ENCODE measurements around the gene CEND1. TPM values are rescaled to one million over a fixed set of nuclear protein-coding genes. Genes with fewer than 3 reads are reported as not detected.

CEND1 gene
- total and polyA plus RNA-seq, 2 of the 13 experiments (the other 11 are each of a cell fraction or from before 2014, with no cell fraction given), result not detected

DNA sequence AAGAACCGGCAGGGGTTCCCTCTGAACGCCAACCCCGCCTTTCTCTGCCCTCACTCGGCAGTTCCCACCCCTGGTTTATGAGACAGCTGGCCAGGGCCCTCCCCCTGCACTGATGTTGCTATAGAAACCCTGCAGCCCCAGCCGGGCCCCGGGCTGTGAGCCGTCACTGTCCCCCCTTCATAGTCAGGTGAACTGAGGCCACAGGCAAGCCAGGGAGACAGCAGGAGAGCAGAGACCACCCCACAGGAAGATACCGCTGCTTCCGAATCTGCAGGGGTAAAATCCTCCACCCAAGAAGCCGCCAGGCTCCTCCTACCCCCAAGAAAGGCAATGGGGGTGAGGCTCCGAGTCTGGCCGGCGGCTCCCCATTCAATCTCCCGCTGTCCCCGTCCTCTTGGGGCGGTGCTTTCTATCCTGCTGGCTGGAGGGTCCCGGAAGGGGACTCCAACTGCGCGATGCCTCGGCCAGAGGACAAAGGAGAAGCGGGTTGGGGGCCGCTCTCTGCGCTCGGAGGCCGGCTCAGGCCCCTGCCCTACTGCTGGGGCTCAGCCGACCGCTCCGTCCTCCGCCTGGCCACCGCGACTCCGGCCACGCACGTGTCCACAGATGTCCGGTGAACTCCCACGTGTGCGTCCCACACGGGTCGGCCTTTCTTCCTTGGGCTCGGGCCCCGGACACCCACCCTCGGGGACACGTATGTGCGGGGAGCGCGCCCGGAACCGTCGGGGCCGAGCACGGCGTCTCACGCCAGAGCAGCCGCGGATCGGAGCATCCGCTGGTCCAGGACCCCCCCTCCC is 7.6 kb upstream of the CEND1 start (continued):
- TF ChIP-seq TEAD3 (CRISPR knock-in tag; optimal IDR thresholded peaks at IDR 0.05; ENCODE audit: borderline replicate concordance), result no peak
- TF ChIP-seq TCF12 (IDR thresholded peaks at IDR 0.05), result no peak
- no peak for TF ChIP-seq TCF12 (CRISPR knock-in tag; IDR thresholded peaks at IDR 0.05)
- TF ChIP-seq NCOA5 (CRISPR knock-in tag; IDR thresholded peaks at IDR 0.05), result no peak
- peak; percentile 82 for TF ChIP-seq NRL (CRISPR knock-in tag; IDR thresholded peaks at IDR 0.05; ENCODE audit: borderline replicate concordance)
- TF ChIP-seq, protein P1, sequence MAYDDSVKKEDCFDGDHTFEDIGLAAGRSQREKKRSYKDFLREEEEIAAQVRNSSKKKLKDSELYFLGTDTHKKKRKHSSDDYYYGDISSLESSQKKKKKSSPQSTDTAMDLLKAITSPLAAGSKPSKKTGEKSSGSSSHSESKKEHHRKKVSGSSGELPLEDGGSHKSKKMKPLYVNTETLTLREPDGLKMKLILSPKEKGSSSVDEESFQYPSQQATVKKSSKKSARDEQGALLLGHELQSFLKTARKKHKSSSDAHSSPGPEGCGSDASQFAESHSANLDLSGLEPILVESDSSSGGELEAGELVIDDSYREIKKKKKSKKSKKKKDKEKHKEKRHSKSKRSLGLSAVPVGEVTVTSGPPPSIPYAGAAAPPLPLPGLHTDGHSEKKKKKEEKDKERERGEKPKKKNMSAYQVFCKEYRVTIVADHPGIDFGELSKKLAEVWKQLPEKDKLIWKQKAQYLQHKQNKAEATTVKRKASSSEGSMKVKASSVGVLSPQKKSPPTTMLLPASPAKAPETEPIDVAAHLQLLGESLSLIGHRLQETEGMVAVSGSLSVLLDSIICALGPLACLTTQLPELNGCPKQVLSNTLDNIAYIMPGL (CRISPR knock-in tag; IDR thresholded peaks at IDR 0.05; ENCODE audit: borderline replicate concordance in 1 of 2, low read depth in 1 of 2), result peak in 1 of 2 experiments; percentile 70; a peak in 3 of 4 replicates
- no peak; the same call in 1 of the 2 replicates for TF ChIP-seq SALL1 (CRISPR knock-in tag; IDR thresholded peaks at IDR 0.05)
- TF ChIP-seq, protein P2, sequence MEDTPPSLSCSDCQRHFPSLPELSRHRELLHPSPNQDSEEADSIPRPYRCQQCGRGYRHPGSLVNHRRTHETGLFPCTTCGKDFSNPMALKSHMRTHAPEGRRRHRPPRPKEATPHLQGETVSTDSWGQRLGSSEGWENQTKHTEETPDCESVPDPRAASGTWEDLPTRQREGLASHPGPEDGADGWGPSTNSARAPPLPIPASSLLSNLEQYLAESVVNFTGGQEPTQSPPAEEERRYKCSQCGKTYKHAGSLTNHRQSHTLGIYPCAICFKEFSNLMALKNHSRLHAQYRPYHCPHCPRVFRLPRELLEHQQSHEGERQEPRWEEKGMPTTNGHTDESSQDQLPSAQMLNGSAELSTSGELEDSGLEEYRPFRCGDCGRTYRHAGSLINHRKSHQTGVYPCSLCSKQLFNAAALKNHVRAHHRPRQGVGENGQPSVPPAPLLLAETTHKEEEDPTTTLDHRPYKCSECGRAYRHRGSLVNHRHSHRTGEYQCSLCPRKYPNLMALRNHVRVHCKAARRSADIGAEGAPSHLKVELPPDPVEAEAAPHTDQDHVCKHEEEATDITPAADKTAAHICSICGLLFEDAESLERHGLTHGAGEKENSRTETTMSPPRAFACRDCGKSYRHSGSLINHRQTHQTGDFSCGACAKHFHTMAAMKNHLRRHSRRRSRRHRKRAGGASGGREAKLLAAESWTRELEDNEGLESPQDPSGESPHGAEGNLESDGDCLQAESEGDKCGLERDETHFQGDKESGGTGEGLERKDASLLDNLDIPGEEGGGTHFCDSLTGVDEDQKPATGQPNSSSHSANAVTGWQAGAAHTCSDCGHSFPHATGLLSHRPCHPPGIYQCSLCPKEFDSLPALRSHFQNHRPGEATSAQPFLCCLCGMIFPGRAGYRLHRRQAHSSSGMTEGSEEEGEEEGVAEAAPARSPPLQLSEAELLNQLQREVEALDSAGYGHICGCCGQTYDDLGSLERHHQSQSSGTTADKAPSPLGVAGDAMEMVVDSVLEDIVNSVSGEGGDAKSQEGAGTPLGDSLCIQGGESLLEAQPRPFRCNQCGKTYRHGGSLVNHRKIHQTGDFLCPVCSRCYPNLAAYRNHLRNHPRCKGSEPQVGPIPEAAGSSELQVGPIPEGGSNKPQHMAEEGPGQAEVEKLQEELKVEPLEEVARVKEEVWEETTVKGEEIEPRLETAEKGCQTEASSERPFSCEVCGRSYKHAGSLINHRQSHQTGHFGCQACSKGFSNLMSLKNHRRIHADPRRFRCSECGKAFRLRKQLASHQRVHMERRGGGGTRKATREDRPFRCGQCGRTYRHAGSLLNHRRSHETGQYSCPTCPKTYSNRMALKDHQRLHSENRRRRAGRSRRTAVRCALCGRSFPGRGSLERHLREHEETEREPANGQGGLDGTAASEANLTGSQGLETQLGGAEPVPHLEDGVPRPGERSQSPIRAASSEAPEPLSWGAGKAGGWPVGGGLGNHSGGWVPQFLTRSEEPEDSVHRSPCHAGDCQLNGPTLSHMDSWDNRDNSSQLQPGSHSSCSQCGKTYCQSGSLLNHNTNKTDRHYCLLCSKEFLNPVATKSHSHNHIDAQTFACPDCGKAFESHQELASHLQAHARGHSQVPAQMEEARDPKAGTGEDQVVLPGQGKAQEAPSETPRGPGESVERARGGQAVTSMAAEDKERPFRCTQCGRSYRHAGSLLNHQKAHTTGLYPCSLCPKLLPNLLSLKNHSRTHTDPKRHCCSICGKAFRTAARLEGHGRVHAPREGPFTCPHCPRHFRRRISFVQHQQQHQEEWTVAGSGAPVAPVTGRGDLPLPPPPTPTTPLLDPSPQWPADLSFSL (CRISPR knock-in tag; IDR thresholded peaks at IDR 0.05), result no peak
- TF ChIP-seq, protein P3, sequence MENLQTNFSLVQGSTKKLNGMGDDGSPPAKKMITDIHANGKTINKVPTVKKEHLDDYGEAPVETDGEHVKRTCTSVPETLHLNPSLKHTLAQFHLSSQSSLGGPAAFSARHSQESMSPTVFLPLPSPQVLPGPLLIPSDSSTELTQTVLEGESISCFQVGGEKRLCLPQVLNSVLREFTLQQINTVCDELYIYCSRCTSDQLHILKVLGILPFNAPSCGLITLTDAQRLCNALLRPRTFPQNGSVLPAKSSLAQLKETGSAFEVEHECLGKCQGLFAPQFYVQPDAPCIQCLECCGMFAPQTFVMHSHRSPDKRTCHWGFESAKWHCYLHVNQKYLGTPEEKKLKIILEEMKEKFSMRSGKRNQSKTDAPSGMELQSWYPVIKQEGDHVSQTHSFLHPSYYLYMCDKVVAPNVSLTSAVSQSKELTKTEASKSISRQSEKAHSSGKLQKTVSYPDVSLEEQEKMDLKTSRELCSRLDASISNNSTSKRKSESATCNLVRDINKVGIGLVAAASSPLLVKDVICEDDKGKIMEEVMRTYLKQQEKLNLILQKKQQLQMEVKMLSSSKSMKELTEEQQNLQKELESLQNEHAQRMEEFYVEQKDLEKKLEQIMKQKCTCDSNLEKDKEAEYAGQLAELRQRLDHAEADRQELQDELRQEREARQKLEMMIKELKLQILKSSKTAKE (CRISPR knock-in tag; IDR thresholded peaks at IDR 0.05; ENCODE audit: borderline replicate concordance), result no peak; the same call in 1 of the 2 replicates
- TF ChIP-seq, protein P4, sequence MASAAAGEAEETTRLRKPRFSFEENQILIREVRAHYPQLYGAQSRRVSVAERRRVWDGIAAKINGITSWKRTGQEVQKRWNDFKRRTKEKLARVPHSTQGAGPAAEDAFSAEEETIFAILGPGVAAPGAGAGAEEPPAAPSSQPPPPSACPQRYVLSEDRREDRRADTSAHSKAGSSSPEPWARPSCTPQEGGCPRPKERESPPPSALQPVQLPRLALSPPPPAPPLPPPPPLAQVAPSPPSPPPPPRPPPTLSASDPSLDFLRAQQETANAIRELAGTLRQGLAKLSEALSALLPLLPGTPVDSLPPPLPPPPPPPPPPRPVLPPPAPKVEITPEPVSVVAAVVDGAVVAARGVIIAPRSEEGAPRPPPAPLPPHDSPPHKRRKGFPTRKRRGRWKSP (CRISPR knock-in tag; IDR thresholded peaks at IDR 0.05), result peak; percentile 43; the same call in 1 of the 2 replicates
- peak; percentile 24; the same call in 1 of the 2 replicates for TF ChIP-seq FOSL2 (CRISPR knock-in tag; IDR thresholded peaks at IDR 0.05)
- TF ChIP-seq POLR2G (IDR thresholded peaks at IDR 0.05; ENCODE audit: low read depth, low read length), result 0 out of 2 replicates have a peak, but pooled peaks have one; percentile 14
- TF ChIP-seq, protein P5, sequence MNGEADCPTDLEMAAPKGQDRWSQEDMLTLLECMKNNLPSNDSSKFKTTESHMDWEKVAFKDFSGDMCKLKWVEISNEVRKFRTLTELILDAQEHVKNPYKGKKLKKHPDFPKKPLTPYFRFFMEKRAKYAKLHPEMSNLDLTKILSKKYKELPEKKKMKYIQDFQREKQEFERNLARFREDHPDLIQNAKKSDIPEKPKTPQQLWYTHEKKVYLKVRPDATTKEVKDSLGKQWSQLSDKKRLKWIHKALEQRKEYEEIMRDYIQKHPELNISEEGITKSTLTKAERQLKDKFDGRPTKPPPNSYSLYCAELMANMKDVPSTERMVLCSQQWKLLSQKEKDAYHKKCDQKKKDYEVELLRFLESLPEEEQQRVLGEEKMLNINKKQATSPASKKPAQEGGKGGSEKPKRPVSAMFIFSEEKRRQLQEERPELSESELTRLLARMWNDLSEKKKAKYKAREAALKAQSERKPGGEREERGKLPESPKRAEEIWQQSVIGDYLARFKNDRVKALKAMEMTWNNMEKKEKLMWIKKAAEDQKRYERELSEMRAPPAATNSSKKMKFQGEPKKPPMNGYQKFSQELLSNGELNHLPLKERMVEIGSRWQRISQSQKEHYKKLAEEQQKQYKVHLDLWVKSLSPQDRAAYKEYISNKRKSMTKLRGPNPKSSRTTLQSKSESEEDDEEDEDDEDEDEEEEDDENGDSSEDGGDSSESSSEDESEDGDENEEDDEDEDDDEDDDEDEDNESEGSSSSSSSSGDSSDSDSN (CRISPR knock-in tag; IDR thresholded peaks at IDR 0.05), result peak; percentile 55; the same call in 1 of the 2 replicates

Measured in HepG2 (cell line).